K562 (cell line): ENCODE measurements around the gene FBXO15. TPM values are rescaled to one million over a fixed set of nuclear protein-coding genes. Genes with fewer than 3 reads are reported as not detected.

ENCODE experiments used
- BACH1 ChIP-seq: fragments of 200-800 bp; sonication (Bioruptor generic); IDR thresholded peaks from 2 replicates; pipeline ENCODE4 v1.6.1; 2016; ENCODE audit warnings: missing genetic modification characterization, missing compliant biosample characterization
- BDP1 ChIP-seq: IDR thresholded peaks from 3 replicates; pipeline ENCODE4 v1.6.1; 2011; ENCODE audit not compliant: insufficient read length, insufficient read depth
- CBX8 ChIP-seq: fragments of 200-600 bp; sonication (generic); IDR thresholded peaks from 2 replicates; pipeline ENCODE4 v1.6.1; 2012; ENCODE audit warnings: borderline replicate concordance, mixed run types, low read depth, mild to moderate bottlenecking, moderate library complexity, mixed read lengths, low read length, control low read depth, inconsistent platforms; ENCODE audit not compliant: poor library complexity, severe bottlenecking; ENCODE audit errors: extremely low read depth
- CEBPG ChIP-seq, 3 experiments: fragments of 200-800 bp in 1 of 3; sonication (Bioruptor generic) in 1 of 3; sonication (generic) in 1 of 3; formaldehyde crosslinking in 1 of 3; IDR thresholded peaks in 2 of 3; conservative IDR thresholded peaks in 1 of 3; 2 replicates each; pipeline versions ENCODE4 v1.6.1 to v1.8.0; 2016 to 2022; ENCODE audit warnings: missing compliant biosample characterization in 2 of 3, missing genetic modification characterization in 2 of 3, mild to moderate bottlenecking in 1 of 3, missing genetic modification reagents in 1 of 3
- CTBP1 ChIP-seq: fragments of 450-650 bp; IDR thresholded peaks from 2 replicates; pipeline ENCODE4 v1.6.1; 2016; ENCODE audit warnings: borderline replicate concordance
- ELF2 ChIP-seq: fragments of 250-450 bp; sonication (Bioruptor Pico); IDR thresholded peaks from 2 replicates; pipeline ENCODE4 v1.5.0; 2021; ENCODE audit warnings: mild to moderate bottlenecking
- EP300 ChIP-seq: IDR thresholded peaks from 2 replicates; pipeline ENCODE4 v1.6.1; 2012; ENCODE audit warnings: low read length, improper control_type of control experiment
- ESRRB ChIP-seq: fragments of 250-450 bp; sonication (Bioruptor Pico); IDR thresholded peaks from 2 replicates; pipeline ENCODE4 v1.5.0; 2020; ENCODE audit warnings: mild to moderate bottlenecking, moderate library complexity, borderline replicate concordance
- HSF4 ChIP-seq: fragments of 250-450 bp; sonication (Bioruptor Pico); IDR thresholded peaks from 2 replicates; pipeline ENCODE4 v2.1.2; 2022; ENCODE audit warnings: mild to moderate bottlenecking, moderate library complexity, borderline replicate concordance
- MEF2D ChIP-seq: conservative IDR thresholded peaks from 2 replicates; pipeline ENCODE4 v1.6.1; 2016; ENCODE audit warnings: low read depth, missing genetic modification characterization, missing compliant biosample characterization
- NCOA1 ChIP-seq: fragments of 450-650 bp; IDR thresholded peaks from 2 replicates; pipeline ENCODE4 v1.6.1; 2016; ENCODE audit warnings: low read depth
- PHF8 ChIP-seq: fragments of 200-600 bp; sonication (generic); IDR thresholded peaks from 2 replicates; pipeline ENCODE4 v1.6.1; 2012; ENCODE audit warnings: mixed run types, mild to moderate bottlenecking, inconsistent platforms, low read length, moderate library complexity, borderline replicate concordance
- PTBP1 ChIP-seq: fragments of 200-400 bp; formaldehyde crosslinking; IDR thresholded peaks from 2 replicates; pipeline ENCODE4 v1.6.1; 2017; ENCODE audit warnings: low read depth, low read length
- SMC3 ChIP-seq: conservative IDR thresholded peaks from 2 replicates; pipeline ENCODE4 v1.6.1; 2011; ENCODE audit warnings: low read depth, low read length, improper control_type of control experiment; ENCODE audit not compliant: insufficient read depth
- TAF7 ChIP-seq: fragments of 450-650 bp; IDR thresholded peaks from 2 replicates; pipeline ENCODE4 v1.6.1; 2016; ENCODE audit warnings: missing genetic modification characterization, missing compliant biosample characterization
- YY1 ChIP-seq, 3 experiments: IDR thresholded peaks; 2 replicates each; pipeline ENCODE4 v1.6.1; 2011; ENCODE audit warnings: low read length in 2 of 3, mild to moderate bottlenecking in 2 of 3, moderate library complexity in 2 of 3, borderline replicate concordance in 1 of 3, control low read depth in 1 of 3, low read depth in 1 of 3; ENCODE audit not compliant: insufficient read depth in 3 of 3, insufficient replicate concordance in 2 of 3, control insufficient read depth in 1 of 3, insufficient read length in 1 of 3; ENCODE audit errors: extremely low read depth in 1 of 3
- ZC3H11A ChIP-seq: IDR thresholded peaks from 2 replicates; pipeline ENCODE4 v1.6.1; 2012; ENCODE audit warnings: low read depth, low read length, improper control_type of control experiment
- ZNF146 ChIP-seq: IDR thresholded peaks from one replicate; pipeline ENCODE4 v1.6.1; 2018; ENCODE audit warnings: missing compliant biosample characterization; ENCODE audit not compliant: unreplicated experiment
- polyA plus RNA-seq, 8 experiments: library from polyadenylated mRNA; depleted of rRNA in 4 of 8; stranded (reverse) in 5 of 8; unstranded in 3 of 8; fragments of >200 nt; fragmentation: Nextera tagmentation in 2 of 8; fragmentation: Illumina TruSeq in 1 of 8; extraction: Ambion mirVana in 2 of 8; extraction: Trizol in 1 of 8; gene quantifications; 2 replicates each; pipeline versions ENCODE4 v1.2.1 to v1.2.3, GENCODE V29; 2011 to 2014; ENCODE audit warnings: inconsistent platforms in 1 of 8, missing spikeins in 1 of 8
- total RNA-seq, 7 experiments: library from RNA; depleted of rRNA in 6 of 7; stranded (reverse); fragments of >200 nt in 6 of 7; fragmentation: Illumina TruSeq in 2 of 7; extraction: Trizol in 2 of 7; gene quantifications; 2 replicates each; pipeline versions ENCODE4 v1.2.1 to v1.2.3, GENCODE V29; 2011 to 2021; ENCODE audit warnings: low replicate concordance in 1 of 7
- TF ChIP-seq, protein P1 (sequence below): fragments of 450-650 bp; IDR thresholded peaks from one replicate; pipeline ENCODE4 v1.6.1; 2018; ENCODE audit warnings: mild to moderate bottlenecking, moderate library complexity; ENCODE audit not compliant: partially characterized antibody
- TF ChIP-seq, protein P2 (sequence below): sonication (generic); formaldehyde crosslinking; IDR thresholded peaks from 2 replicates; pipeline ENCODE4 v1.8.0; 2022; ENCODE audit warnings: mild to moderate bottlenecking, missing genetic modification reagents

FBXO15 gene
- total and polyA plus RNA-seq, 9 of the 15 experiments (the other 6 are each of a cell fraction or from before 2014, with no cell fraction given) = 0.07 to 0.43 (median 0.27) TPM; not detected in 1

DNA sequence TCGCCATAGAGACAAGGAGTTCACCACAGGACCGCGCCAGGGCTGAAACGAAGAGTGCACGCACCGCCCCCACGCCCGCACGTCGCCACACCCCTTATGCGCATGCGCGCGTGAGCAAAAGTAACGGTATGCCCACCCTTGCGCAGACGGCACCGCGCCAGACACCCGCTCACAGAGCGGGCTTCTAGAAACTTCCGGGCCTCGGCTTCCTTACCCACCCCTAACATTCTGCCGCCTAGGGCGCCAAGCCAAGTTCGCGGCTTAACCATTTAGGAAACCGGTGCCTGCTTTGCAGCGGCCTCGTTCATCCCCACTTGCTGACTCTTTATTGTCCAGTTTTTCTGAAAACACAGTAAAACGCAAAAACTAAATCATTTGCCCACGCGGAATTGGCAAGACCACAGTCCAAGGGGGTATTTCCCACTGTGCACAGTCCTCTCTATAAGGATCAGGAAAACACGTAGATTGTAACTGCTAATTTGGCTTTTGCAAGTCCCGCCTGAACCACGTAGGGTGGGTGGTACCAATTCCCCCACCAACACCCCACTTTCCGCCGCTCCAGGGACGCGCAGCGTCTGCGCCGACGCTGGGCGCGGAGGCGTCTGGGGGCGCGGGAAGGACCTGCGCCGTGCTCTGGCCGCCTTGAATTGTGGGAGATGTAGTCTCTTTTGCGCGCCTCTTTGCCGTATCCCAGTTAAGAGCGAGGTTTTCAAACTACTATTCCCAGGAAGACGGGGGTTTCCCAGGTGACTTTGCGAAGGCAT lies at the start of gene FBXO15, which contains the start of gene TIMM21 (continued):
- TF ChIP-seq SMC3 (no peak), ESRRB (no peak), ELF2 (CRISPR knock-in tag) (peak; percentile 40; the same call in 1 of the 2 replicates), PHF8 (peak; percentile 70), CBX8 (no peak), TAF7 (tag) (no peak), CTBP1 (0 out of 2 replicates have a peak, but pooled peaks have one; percentile 9), NCOA1 (no peak), PTBP1 (no peak), EP300 (peak; percentile 20; the same call in 1 of the 2 replicates), BDP1 (no peak), MEF2D (tag) (no peak), YY1 (IDR thresholded peaks at IDR 0.05; ENCODE audit: borderline replicate concordance in 1 of 3, control insufficient read depth in 1 of 3, extremely low read depth in 1 of 3, insufficient read depth in 3 of 3, insufficient read length in 1 of 3, insufficient replicate concordance in 2 of 3, low read depth in 1 of 3, low read length in 2 of 3) (peak in 2 of 3 experiments; percentile 63 to 86), HSF4 (no peak), BACH1 (peak; percentile 45; the same call in 1 of the 2 replicates), ZC3H11A (no peak), CEBPG (CRISPR knock-in tag; IDR thresholded peaks at IDR 0.05) (no peak), CEBPG (tag; conservative IDR thresholded peaks at IDR 0.05 in 1 of 2, IDR thresholded peaks at IDR 0.05 in 1 of 2) (no peak), ZNF146 (CRISPR knock-in tag) (no peak)
- TF ChIP-seq, protein P1, sequence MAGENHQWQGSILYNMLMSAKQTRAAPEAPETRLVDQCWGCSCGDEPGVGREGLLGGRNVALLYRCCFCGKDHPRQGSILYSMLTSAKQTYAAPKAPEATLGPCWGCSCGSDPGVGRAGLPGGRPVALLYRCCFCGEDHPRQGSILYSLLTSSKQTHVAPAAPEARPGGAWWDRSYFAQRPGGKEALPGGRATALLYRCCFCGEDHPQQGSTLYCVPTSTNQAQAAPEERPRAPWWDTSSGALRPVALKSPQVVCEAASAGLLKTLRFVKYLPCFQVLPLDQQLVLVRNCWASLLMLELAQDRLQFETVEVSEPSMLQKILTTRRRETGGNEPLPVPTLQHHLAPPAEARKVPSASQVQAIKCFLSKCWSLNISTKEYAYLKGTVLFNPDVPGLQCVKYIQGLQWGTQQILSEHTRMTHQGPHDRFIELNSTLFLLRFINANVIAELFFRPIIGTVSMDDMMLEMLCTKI = no peak
- TF ChIP-seq, protein P2, sequence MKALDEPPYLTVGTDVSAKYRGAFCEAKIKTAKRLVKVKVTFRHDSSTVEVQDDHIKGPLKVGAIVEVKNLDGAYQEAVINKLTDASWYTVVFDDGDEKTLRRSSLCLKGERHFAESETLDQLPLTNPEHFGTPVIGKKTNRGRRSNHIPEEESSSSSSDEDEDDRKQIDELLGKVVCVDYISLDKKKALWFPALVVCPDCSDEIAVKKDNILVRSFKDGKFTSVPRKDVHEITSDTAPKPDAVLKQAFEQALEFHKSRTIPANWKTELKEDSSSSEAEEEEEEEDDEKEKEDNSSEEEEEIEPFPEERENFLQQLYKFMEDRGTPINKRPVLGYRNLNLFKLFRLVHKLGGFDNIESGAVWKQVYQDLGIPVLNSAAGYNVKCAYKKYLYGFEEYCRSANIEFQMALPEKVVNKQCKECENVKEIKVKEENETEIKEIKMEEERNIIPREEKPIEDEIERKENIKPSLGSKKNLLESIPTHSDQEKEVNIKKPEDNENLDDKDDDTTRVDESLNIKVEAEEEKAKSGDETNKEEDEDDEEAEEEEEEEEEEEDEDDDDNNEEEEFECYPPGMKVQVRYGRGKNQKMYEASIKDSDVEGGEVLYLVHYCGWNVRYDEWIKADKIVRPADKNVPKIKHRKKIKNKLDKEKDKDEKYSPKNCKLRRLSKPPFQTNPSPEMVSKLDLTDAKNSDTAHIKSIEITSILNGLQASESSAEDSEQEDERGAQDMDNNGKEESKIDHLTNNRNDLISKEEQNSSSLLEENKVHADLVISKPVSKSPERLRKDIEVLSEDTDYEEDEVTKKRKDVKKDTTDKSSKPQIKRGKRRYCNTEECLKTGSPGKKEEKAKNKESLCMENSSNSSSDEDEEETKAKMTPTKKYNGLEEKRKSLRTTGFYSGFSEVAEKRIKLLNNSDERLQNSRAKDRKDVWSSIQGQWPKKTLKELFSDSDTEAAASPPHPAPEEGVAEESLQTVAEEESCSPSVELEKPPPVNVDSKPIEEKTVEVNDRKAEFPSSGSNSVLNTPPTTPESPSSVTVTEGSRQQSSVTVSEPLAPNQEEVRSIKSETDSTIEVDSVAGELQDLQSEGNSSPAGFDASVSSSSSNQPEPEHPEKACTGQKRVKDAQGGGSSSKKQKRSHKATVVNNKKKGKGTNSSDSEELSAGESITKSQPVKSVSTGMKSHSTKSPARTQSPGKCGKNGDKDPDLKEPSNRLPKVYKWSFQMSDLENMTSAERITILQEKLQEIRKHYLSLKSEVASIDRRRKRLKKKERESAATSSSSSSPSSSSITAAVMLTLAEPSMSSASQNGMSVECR (CRISPR knock-in tag) = peak; percentile 29; the same call in 1 of the 2 replicates
